ENCODE data around the gene IKZF1.

Gene IKZF1

DNA sequence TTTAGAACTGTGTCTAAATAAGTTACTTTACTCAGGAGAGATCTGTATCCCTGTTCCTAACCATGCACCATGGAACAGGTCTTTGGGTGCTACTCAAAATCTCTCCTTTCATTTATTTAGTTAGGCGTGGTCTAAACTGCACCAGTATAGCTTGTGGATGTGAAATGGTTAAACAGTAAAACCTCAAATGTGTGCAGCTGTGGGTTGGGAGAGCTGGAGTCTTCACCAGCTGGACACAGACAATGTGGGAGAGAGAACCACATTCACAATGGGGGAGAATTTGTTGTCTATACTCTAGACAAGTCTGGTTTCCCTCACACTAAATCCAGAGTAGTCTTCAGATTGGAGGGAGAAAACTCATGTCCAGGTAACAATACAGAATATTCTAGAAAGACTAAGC is 31.2 kb upstream of the IKZF1 start:
- TF ChIP-seq, protein P1, sequence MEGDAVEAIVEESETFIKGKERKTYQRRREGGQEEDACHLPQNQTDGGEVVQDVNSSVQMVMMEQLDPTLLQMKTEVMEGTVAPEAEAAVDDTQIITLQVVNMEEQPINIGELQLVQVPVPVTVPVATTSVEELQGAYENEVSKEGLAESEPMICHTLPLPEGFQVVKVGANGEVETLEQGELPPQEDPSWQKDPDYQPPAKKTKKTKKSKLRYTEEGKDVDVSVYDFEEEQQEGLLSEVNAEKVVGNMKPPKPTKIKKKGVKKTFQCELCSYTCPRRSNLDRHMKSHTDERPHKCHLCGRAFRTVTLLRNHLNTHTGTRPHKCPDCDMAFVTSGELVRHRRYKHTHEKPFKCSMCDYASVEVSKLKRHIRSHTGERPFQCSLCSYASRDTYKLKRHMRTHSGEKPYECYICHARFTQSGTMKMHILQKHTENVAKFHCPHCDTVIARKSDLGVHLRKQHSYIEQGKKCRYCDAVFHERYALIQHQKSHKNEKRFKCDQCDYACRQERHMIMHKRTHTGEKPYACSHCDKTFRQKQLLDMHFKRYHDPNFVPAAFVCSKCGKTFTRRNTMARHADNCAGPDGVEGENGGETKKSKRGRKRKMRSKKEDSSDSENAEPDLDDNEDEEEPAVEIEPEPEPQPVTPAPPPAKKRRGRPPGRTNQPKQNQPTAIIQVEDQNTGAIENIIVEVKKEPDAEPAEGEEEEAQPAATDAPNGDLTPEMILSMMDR (conservative IDR thresholded peaks at IDR 0.05; ENCODE audit: control insufficient read depth, insufficient read depth, low read depth, low read length), result no peak
- no peak overlapping the region for H3K4me3 ChIP-seq (ENCODE audit: control insufficient read depth, low read depth, low read length)
- DNase-seq (ENCODE audit: low read depth), result no peak

GRCh38 chr7:50273870-50274269 is 30.6 kb upstream of the IKZF1 start:
- TF ChIP-seq, protein P1 (conservative IDR thresholded peaks at IDR 0.05; ENCODE audit: control insufficient read depth, insufficient read depth, low read depth, low read length), result no peak
- no peak for DNase-seq (ENCODE audit: low read depth)
- H3K4me3 ChIP-seq (ENCODE audit: control insufficient read depth, low read depth, low read length), result no peak overlapping the region

GRCh38 chr7:50274361-50274760 is 30.2 kb upstream of the IKZF1 start:
- DNase-seq (ENCODE audit: low read depth), result no peak
- H3K4me3 ChIP-seq (ENCODE audit: control insufficient read depth, low read depth, low read length), result no peak overlapping the region
- TF ChIP-seq, protein P1 (conservative IDR thresholded peaks at IDR 0.05; ENCODE audit: control insufficient read depth, insufficient read depth, low read depth, low read length), result no peak

- DNase-seq (ENCODE audit: low read depth), result no peak
- H3K4me3 ChIP-seq (ENCODE audit: control insufficient read depth, low read depth, low read length), result no peak overlapping the region
- TF ChIP-seq, protein P1 (conservative IDR thresholded peaks at IDR 0.05; ENCODE audit: control insufficient read depth, insufficient read depth, low read depth, low read length), result no peak
These were observed 29.1 kb upstream of the IKZF1 start for GRCh38 chr7:50275430-50275829.

DNA sequence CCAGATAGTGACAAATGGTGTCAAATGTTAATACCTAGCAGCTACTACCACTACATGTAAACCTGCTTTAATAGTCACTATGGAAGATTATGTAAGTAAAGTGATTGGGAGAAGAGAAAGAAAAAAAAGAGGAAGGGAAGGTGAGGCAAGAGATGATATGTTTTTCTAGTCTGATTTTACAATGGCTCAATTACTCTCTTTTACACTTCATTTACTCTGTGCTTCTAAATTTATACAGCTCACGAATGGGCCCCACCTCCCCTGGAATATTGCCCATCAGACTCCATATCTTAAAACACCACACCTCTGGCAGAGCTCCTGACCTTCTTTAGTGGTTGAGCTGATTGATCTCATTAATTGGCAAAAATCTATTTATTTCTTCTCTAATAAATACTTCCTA is 28.0 kb upstream of the IKZF1 start:
- TF ChIP-seq, protein P1 (conservative IDR thresholded peaks at IDR 0.05; ENCODE audit: control insufficient read depth, insufficient read depth, low read depth, low read length), result no peak
- no peak overlapping the region for H3K4me3 ChIP-seq (ENCODE audit: control insufficient read depth, low read depth, low read length)
- no peak for DNase-seq (ENCODE audit: low read depth)

DNA sequence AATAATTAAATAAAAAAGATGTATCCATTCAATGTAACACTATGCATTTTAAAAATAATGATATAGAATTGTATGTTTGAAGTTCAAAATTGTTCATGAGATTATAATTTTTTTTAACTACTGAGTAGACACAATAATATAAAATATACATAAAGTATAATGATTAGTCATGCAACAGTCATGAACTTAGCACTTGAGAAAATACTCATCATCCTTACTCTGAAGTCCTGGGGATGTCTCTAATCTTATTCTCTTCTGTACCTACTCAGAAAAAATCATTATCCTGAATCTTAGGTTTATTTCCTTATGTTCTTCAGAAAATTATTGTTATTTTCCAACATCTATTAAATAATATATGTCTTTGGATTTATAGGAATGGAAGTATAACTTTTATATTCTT is 26.4 kb upstream of the IKZF1 start:
- TF ChIP-seq, protein P1 (conservative IDR thresholded peaks at IDR 0.05; ENCODE audit: control insufficient read depth, insufficient read depth, low read depth, low read length), result no peak
- DNase-seq (ENCODE audit: low read depth), result no peak

More for the DNA sequence above, 26.4 kb upstream of the IKZF1 start:
- H3K4me3 ChIP-seq (ENCODE audit: control insufficient read depth, low read depth, low read length), result no peak overlapping the region
